CD14-positive monocyte (primary cell): ENCODE measurements around the gene ACOT2. TPM values are rescaled to one million over a fixed set of nuclear protein-coding genes. Genes with fewer than 3 reads are reported as not detected.

Experiments
- DNase-seq, 3 donors: peaks; one replicate each; pipeline ENCODE4 v3.0.0-alpha.2; 2011 to 2022
- H2AFZ ChIP-seq: 2 replicates; pipeline ENCODE4 v1.6.0; 2012; ENCODE audit warnings: mild to moderate bottlenecking, low read depth, low read length, inconsistent platforms; ENCODE audit not compliant: insufficient read depth, poor library complexity, severe bottlenecking
- H3K27ac ChIP-seq, 2 donors: 1 replicate in 1 of 2; 2 replicates in 1 of 2; pipeline ENCODE4 v1.5.1; 2012 to 2013; ENCODE audit warnings: low read length in 2 of 2, control low read depth in 1 of 2, inconsistent platforms in 1 of 2, low read depth in 1 of 2, mild to moderate bottlenecking in 1 of 2
- H3K27me3 ChIP-seq, 2 donors: one replicate each; pipeline versions ENCODE4 v1.6.0 to v1.6.1; 2011 to 2013; ENCODE audit warnings: low read length in 2 of 2; ENCODE audit not compliant: control insufficient read depth in 2 of 2, insufficient read depth in 2 of 2
- H3K36me3 ChIP-seq, 2 donors: replicated peaks in 1 of 2; 1 replicate in 1 of 2; 2 replicates in 1 of 2; pipeline versions ENCODE4 v1.5.1 to v1.6.1; 2012 to 2013; ENCODE audit warnings: low read length in 2 of 2, control low read depth in 1 of 2, inconsistent platforms in 1 of 2, mild to moderate bottlenecking in 1 of 2; ENCODE audit not compliant: insufficient read depth in 2 of 2, control insufficient read depth in 1 of 2
- H3K4me1 ChIP-seq, 2 donors: 1 replicate in 1 of 2; 2 replicates in 1 of 2; pipeline versions ENCODE4 v1.5.1 to v1.6.1; 2012 to 2013; ENCODE audit warnings: low read length in 2 of 2, control low read depth in 1 of 2, inconsistent platforms in 1 of 2, mild to moderate bottlenecking in 1 of 2, moderate library complexity in 1 of 2; ENCODE audit not compliant: insufficient read depth in 2 of 2, control insufficient read depth in 1 of 2
- H3K4me2 ChIP-seq: replicated peaks from 2 replicates; pipeline ENCODE3; 2012; ENCODE audit warnings: low read length, moderate library complexity, mild to moderate bottlenecking; ENCODE audit not compliant: poor library complexity, severe bottlenecking; ENCODE audit errors: extremely low read depth
- H3K4me3 ChIP-seq, 3 experiments: fragments of 200-600 bp in 1 of 3; sonication (generic) in 1 of 3; replicated peaks in 1 of 3; 1 replicate in 2 of 3; 2 replicates in 1 of 3; pipeline ENCODE4 v1.5.1; 2011 to 2013; ENCODE audit warnings: low read length in 3 of 3, mild to moderate bottlenecking in 3 of 3, control low read depth in 2 of 3, low read depth in 2 of 3, inconsistent platforms in 1 of 3, moderate library complexity in 1 of 3
- H3K79me2 ChIP-seq: 2 replicates; pipeline ENCODE4 v1.6.0; 2012; ENCODE audit warnings: mild to moderate bottlenecking, control low read depth, inconsistent platforms, low read length, moderate library complexity; ENCODE audit not compliant: insufficient read depth
- H3K9ac ChIP-seq: 2 replicates; pipeline ENCODE4 v1.6.0; 2017; ENCODE audit warnings: low read length, mild to moderate bottlenecking; ENCODE audit not compliant: insufficient read depth, poor library complexity, severe bottlenecking
- H3K9me3 ChIP-seq, 2 donors: replicated peaks in 1 of 2; 1 replicate in 1 of 2; 2 replicates in 1 of 2; pipeline versions ENCODE4 v1.5.1 to v1.6.1; 2012 to 2013; ENCODE audit warnings: low read length in 2 of 2, control low read depth in 1 of 2; ENCODE audit not compliant: control insufficient read depth in 1 of 2, insufficient read depth in 1 of 2
- H4K20me1 ChIP-seq: 2 replicates; pipeline ENCODE4 v1.6.0; 2012; ENCODE audit warnings: mild to moderate bottlenecking, low read length, control low read depth, moderate library complexity; ENCODE audit not compliant: insufficient read depth
- H3K27ac Mint-ChIP-seq, 7 donors: one replicate each; pipeline ENCODE4 v1.8.0; 2020; ENCODE audit warnings: mild to moderate bottlenecking in 7 of 7, mixed read lengths in 7 of 7, moderate library complexity in 6 of 7, inconsistent platforms in 2 of 7
- H3K27me3 Mint-ChIP-seq, 3 donors: one replicate each; pipeline ENCODE4 v1.8.0; 2021 to 2022; ENCODE audit warnings: low read depth in 3 of 3, mild to moderate bottlenecking in 3 of 3, mixed read lengths in 3 of 3, moderate library complexity in 3 of 3, inconsistent platforms in 1 of 3
- H3K36me3 Mint-ChIP-seq, 2 donors: one replicate each; pipeline ENCODE4 v1.8.0; 2020; ENCODE audit warnings: mixed read lengths in 2 of 2, inconsistent platforms in 1 of 2, mild to moderate bottlenecking in 1 of 2
- H3K4me1 Mint-ChIP-seq: one replicate; pipeline ENCODE4 v1.8.0; 2020; ENCODE audit warnings: mild to moderate bottlenecking, mixed read lengths
- H3K4me3 Mint-ChIP-seq, 2 donors: one replicate each; pipeline ENCODE4 v1.8.0; 2020; ENCODE audit warnings: mild to moderate bottlenecking in 2 of 2, mixed read lengths in 2 of 2, moderate library complexity in 1 of 2
- H3K9me3 Mint-ChIP-seq, 7 donors: one replicate each; pipeline ENCODE4 v1.8.0; 2020 to 2022; ENCODE audit warnings: mixed read lengths in 7 of 7, mild to moderate bottlenecking in 6 of 7, moderate library complexity in 6 of 7, inconsistent platforms in 2 of 7
- WGBS: methylation state at CpG from one replicate; pipeline ENCODE4 v1.1.5; 2013; ENCODE audit warnings: missing lambda C conversion rate; ENCODE audit not compliant: insufficient coverage; 5-methylcytosine and 5-hydroxymethylcytosine counted together
- intact Hi-C, 2 donors: fragments of 100-400 bp; cut with micrococcal nuclease; formaldehyde crosslinking; loops; one replicate each; pipeline versions ENCODE4 v1.15.0 to v1.15.1; 2023
- polyA plus RNA-seq, 3 donors: library from polyadenylated mRNA; depleted of rRNA in 1 of 3; unstranded in 2 of 3; stranded (reverse) in 1 of 3; fragments of 300-500 nt in 2 of 3; fragments of >200 nt in 1 of 3; fragmentation: Illumina TruSeq in 2 of 3; gene quantifications; 1 replicate in 2 of 3; 2 replicates in 1 of 3; pipeline ENCODE4 v1.2.3, GENCODE V29; 2012 to 2021
- TF ChIP-seq, protein P1 (sequence below): fragments of 200-600 bp; IDR thresholded peaks from one replicate; pipeline ENCODE4 v1.8.0; 2022; ENCODE audit warnings: antibody characterized with exemption, mild to moderate bottlenecking

ACOT2 gene
- polyA plus RNA-seq, 3 donors: 2.6 to 6.0 (median 5.2) TPM

DNA sequence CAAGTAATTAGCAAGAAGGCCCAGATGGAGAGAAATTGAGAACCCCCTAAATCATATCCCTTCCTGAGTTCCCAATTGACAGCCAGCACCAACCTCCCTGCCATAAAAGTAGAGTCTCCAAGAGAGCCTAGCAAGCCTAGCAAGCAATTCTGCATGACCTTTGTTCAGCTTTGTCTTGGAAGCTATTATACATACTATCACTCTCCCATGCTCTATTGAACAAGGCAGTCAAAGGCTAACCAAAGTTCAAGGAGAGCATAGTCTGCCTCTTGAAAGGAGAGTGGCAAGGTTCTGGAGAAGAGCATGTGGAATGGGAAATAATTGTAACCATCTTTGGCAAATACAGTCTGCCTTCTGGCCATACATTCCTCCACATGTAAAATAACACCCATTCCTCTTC, 30.5 kb downstream of the ACOT2 start:
- H3K36me3 Mint-ChIP-seq: no peaks in the 10 kb centered on the region
- intact Hi-C loops: no loop called here
- H3K4me1 ChIP-seq: no peaks in the 10 kb centered on the region
- no peak overlapping the region for H3K9ac ChIP-seq
- H3K9me3 ChIP-seq: no peaks in the 10 kb centered on the region
- H3K4me3 ChIP-seq: no peak overlapping the region
- no peak overlapping the region for H3K27ac ChIP-seq
- H2AFZ ChIP-seq: no peak overlapping the region
- TF ChIP-seq, protein P1, sequence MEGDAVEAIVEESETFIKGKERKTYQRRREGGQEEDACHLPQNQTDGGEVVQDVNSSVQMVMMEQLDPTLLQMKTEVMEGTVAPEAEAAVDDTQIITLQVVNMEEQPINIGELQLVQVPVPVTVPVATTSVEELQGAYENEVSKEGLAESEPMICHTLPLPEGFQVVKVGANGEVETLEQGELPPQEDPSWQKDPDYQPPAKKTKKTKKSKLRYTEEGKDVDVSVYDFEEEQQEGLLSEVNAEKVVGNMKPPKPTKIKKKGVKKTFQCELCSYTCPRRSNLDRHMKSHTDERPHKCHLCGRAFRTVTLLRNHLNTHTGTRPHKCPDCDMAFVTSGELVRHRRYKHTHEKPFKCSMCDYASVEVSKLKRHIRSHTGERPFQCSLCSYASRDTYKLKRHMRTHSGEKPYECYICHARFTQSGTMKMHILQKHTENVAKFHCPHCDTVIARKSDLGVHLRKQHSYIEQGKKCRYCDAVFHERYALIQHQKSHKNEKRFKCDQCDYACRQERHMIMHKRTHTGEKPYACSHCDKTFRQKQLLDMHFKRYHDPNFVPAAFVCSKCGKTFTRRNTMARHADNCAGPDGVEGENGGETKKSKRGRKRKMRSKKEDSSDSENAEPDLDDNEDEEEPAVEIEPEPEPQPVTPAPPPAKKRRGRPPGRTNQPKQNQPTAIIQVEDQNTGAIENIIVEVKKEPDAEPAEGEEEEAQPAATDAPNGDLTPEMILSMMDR: no peak
- H3K27ac Mint-ChIP-seq: no peak overlapping the region
- H3K27me3 ChIP-seq: no peaks in the 10 kb centered on the region
- no peaks in the 10 kb centered on the region for H3K4me1 Mint-ChIP-seq
- no peak overlapping the region for H3K4me3 Mint-ChIP-seq
- H3K79me2 ChIP-seq: no peaks in the 10 kb centered on the region
- peaks cover 0 to 2% (median 0%) of the 10 kb centered on the region in 7 donors for H3K9me3 Mint-ChIP-seq
- no peak overlapping the region for H3K4me2 ChIP-seq
- no peaks in the 10 kb centered on the region for H3K36me3 ChIP-seq
- no peak for DNase-seq
- no peaks in the 10 kb centered on the region for H4K20me1 ChIP-seq
- H3K27me3 Mint-ChIP-seq: peaks cover 0 to 2% (median 2%) of the 10 kb centered on the region in 3 donors

DNA sequence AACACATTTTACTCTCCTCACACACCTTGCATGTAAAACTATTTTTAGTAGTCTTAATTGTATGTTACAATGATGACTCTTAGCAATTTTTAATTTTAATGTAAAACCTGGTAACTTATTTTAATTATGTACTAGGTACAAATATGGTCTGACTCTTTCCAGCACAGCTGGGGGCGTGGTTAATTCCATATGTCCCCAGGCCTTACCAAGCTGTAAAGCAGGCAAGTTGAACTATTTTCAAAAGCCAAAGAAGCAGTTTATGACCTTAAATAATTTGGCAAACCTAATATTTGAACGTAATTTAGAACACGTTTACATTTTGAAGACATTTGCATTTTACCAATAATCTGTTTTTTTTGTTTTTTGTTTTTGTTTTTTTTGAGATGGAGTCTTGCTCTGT, 34.0 kb downstream of the ACOT2 start:
- no peak for DNase-seq
- Mint-ChIP-seq H3K9me3 (peaks cover 0 to 5% (median 1%) of the 10 kb centered on the region in 7 donors), H3K27me3 (peaks cover 2 to 5% (median 2%) of the 10 kb centered on the region in 3 donors), H3K4me3 (no peak overlapping the region), H3K36me3 (no peaks in the 10 kb centered on the region), H3K27ac (no peak overlapping the region), H3K4me1 (no peaks in the 10 kb centered on the region)
- no peak overlapping the region for H3K4me2 ChIP-seq
- no peaks in the 10 kb centered on the region for H3K9me3 ChIP-seq
- no peaks in the 10 kb centered on the region for H3K36me3 ChIP-seq
- no peak overlapping the region for H3K9ac ChIP-seq
- intact Hi-C loops: no loop called here
- no peaks in the 10 kb centered on the region for H3K4me1 ChIP-seq
- no peak overlapping the region for H2AFZ ChIP-seq
- no peak overlapping the region for H3K27ac ChIP-seq
- no peak overlapping the region for H3K4me3 ChIP-seq
- TF ChIP-seq, protein P1: no peak
- no peaks in the 10 kb centered on the region for H4K20me1 ChIP-seq
- H3K27me3 ChIP-seq: no peaks in the 10 kb centered on the region
- no peaks in the 10 kb centered on the region for H3K79me2 ChIP-seq
- 100% methylated on average over 1 of the region's 3 CpGs for WGBS
